GM12873 (cell line): ENCODE data around the gene SPHK2.

ENCODE experiments used
- TF ChIP-seq, protein P1 (sequence below): IDR thresholded peaks from 2 replicates; pipeline ENCODE4 v1.5.1; 2012; ENCODE audit warnings: low read depth, mild to moderate bottlenecking, moderate library complexity, low read length, control low read depth; ENCODE audit not compliant: insufficient read depth; ENCODE audit errors: missing control alignments

SPHK2 gene

DNA sequence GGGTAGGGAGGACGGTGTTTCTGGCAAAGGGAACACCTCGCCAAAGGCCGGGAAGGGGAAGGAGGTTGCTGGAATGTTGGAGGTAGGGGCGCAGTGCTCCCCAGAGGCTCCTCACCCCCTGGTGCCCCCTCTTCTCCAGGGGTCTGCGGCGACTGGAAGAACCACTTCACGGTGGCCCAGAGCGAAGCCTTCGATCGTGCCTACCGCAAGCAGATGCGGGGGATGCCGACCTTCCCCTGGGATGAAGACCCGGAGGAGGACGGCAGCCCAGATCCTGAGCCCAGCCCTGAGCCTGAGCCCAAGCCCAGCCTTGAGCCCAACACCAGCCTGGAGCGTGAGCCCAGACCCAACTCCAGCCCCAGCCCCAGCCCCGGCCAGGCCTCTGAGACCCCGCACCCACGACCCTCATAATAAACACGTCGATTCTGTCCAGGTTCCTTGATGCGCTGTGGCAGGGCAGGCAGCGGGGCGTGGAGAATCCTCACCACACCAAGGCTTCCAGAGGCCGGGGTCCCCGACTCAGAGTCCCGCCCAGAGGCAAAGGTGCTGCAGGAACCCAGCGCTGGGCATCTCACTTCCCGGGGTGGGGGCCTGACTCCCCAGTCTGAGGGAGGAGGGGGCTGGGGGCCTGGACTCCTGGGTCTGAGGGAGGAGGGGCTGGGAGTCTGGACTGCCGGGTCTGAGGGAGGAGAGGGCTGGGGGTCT, 20.2 kb upstream of the SPHK2 start:
- TF ChIP-seq, protein P1, sequence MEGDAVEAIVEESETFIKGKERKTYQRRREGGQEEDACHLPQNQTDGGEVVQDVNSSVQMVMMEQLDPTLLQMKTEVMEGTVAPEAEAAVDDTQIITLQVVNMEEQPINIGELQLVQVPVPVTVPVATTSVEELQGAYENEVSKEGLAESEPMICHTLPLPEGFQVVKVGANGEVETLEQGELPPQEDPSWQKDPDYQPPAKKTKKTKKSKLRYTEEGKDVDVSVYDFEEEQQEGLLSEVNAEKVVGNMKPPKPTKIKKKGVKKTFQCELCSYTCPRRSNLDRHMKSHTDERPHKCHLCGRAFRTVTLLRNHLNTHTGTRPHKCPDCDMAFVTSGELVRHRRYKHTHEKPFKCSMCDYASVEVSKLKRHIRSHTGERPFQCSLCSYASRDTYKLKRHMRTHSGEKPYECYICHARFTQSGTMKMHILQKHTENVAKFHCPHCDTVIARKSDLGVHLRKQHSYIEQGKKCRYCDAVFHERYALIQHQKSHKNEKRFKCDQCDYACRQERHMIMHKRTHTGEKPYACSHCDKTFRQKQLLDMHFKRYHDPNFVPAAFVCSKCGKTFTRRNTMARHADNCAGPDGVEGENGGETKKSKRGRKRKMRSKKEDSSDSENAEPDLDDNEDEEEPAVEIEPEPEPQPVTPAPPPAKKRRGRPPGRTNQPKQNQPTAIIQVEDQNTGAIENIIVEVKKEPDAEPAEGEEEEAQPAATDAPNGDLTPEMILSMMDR: no peak

- TF ChIP-seq, protein P1: no peak
Observed at GRCh38 chr19:48600679-48601417, 18.5 kb upstream of the SPHK2 start.

GRCh38 chr19:48603001-48603400, 16.3 kb upstream of the SPHK2 start:
- TF ChIP-seq, protein P1: no peak

DNA sequence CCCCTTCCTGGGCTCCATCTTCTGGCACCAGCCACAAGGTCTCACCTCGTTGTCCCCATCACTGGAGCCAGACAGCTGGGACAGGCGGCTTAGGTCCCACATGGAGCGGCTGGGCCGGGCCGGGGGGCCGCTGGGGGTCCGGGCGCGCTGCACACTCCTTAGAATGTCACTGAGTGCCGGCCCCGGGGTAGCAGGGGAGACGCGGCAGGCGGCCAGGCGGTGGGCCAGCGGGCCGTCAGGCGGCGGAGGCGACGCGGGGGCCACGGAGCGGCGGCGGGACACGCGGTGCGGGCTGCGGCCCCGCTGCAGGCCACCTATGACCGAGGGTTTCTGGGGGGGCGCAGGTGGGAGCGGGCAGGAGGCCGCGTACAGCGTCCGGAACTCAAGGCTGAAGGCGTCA, 15.9 kb upstream of the SPHK2 start:
- TF ChIP-seq, protein P1: no peak

GRCh38 chr19:48603850-48604249, 15.5 kb upstream of the SPHK2 start:
- TF ChIP-seq, protein P1: no peak

DNA sequence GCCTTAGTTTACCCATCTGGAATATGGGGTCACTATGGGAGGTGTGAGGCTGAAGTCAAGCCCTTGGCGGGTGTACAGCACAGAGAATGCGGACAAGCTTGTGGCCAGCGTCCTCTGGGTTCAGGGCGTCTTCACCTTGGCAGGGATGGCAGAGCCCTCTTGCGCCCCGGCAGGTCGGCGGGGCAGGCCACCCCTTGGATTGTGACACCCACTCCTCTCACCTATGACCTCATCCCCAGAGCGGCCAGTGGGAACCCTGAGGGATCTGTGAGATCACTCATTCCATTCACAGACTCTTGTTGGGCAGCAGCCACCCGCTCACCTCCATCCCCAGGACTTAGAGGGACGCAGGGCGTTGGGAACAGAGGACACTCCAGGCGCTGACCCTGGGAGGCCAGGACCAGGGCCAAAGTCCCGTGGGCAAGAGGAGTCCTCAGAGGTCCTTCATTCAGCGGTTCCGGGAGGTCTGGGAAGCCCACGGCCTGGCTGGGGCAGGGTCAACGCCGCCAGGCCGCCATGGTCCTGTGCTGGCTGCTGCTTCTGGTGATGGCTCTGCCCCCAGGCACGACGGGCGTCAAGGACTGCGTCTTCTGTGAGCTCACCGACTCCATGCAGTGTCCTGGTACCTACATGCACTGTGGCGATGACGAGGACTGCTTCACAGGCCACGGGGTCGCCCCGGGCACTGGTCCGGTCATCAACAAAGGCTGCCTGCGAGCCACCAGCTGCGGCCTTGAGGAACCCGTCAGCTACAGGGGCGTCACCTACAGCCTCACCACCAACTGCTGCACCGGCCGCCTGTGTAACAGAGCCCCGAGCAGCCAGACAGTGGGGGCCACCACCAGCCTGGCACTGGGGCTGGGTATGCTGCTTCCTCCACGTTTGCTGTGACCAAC, 12.6 kb upstream of the SPHK2 start, which contains the start of gene SPACA4:
TSS of gene SPACA4 (plus strand) at position 280 of the 896 bp plus-strand sequence. CDS start at position 517, 237 bp downstream.
- TF ChIP-seq, protein P1: no peak
